HG03280 (cell line): ENCODE measurements around the gene MGAT5.

Experiments
- ATAC-seq: cut with Tn5 transposase; IDR thresholded peaks from one replicate; pipeline ENCODE4 v1.9.1; 2021; ENCODE audit warnings: mild to moderate bottlenecking, moderate library complexity; ENCODE audit not compliant: unreplicated experiment

The MGAT5 gene

DNA sequence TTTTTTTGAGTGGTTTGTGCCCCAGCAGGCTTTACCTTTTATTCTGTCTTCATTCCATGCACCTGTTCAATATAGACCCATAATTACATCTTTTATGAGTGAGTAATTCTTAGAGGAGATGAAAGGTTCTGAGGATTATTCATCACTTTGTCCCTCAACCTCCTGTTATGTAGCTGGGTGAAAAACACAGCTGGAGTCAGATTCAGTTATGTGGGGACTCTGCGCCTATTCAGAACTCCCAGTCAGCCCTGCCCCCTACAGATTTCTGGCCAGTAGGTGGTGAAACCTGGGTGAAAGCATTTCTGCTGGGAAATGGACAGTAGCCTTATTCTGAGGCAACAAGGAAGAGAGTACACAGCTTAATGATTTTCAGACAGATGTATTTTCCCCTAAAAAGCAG, 107.8 kb downstream of the MGAT5 start:
- ATAC-seq, result no peak

DNA sequence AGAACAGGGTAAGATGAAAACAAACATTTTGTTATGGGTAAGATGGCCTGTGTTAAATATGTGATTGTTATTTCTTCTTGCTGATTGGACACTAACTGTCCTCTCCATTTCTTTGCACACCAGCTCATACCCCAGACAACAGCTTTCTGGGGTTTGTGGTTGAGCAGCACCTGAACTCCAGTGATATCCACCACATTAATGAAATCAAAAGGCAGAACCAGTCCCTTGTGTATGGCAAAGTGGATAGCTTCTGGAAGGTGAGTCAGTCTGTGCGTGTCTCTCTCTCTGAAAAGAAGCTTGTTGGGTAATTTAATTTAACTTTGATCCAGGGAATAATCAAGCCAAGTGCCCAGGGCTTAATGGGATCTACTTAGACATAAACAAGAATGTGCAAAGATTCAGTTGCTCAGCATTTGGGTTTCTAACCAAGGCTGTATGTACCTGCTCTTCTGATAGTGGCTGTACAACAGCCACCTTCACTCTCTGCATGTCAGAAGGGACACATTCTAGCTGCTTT, 108.3 kb downstream of the MGAT5 start:
- no peak for ATAC-seq

DNA sequence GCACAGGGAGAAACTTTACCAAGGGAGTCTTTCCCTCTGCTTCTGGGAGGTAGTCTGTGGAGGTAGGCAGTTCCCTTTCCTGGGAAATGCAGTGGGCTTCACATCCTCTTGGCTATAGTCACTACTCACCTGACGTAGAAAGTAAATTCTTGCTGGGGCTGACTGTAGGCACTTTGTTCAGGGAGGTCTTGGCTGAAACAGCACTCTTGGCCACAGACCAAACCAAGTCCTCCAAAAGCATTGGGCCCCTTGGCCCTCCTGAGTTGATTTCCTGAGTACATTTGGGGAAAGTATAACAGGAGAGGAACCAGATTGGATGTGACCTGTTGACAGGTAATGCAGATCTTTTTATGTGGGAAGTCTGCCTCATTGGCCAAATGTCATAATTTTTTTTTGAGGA, 108.9 kb downstream of the MGAT5 start:
- no peak for ATAC-seq

DNA sequence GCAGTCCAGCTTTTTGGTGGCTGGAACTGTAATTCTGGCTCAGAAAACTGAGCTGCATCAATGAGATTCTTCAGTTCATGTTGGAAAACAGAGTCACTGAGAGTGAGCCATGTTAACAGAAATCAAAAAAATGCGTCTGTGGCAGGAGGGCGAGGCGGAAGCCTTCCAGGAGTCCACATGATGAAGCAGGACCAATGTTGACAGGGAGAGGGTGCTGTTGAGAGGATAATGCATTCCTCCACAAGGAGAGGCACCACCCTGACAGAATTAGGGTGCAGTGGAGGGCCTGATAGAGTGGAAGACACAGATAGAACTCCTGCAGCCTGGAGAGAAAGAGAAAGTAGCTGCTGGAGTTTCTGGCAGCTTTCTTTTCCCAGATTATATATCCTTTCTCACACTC, 111.5 kb downstream of the MGAT5 start:
- no peak for ATAC-seq

DNA sequence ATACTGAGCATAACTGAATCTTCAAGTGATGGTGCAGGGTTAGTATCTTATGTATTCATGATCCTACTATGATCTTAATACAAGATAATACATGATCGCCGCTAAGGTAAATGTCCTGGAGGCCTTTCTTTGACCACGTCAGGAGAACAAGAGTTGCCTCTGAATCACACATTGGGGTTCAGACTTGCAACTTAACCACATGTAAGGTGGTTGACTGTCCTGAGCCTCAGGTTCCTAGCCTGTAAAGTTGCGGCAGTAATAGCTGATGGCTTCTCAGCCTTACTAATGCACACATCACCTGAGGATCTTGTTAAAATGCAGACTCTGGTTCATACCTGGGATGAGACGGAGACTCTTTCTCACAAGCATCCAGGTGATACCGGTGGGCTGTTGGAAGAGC, 112.5 kb downstream of the MGAT5 start:
- no peak for ATAC-seq

- ATAC-seq, result no peak
These were observed 113.3 kb downstream of the MGAT5 start for GRCh38 chr2:134367213-134367612.

- no peak for ATAC-seq
These were observed 114.3 kb downstream of the MGAT5 start for GRCh38 chr2:134368009-134368817.

DNA sequence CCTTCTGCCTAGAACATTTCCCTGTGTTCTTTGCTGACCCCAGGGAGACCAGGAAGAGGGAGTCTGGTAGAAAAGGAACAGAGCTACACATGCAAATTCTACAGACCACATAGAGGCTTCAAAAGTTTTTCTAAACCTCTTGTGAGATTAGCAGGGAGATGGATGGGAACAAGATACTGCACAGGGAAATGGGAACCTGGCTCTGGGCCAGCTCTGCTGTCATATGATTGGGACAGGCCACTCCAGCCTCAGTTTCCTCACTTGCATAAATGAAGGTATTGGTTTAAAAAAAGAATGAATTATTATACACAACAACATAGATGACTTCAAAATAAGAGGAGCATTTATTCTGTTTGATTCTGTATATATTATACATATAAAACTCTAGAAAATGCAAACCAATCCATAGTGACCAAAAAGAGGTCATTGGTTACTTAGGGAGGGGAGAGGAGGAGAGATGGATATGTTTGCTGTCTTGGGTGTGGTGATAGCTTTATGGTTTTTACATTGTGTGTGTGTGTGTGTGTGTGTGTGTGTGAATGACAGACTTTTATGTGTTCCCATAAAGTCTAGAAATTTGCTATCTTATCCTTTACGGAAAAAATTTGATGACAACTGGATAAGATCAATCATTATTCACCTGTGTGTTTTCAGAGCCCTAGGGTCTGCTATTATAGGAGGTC, 115.5 kb downstream of the MGAT5 start:
- ATAC-seq, result no peak

DNA sequence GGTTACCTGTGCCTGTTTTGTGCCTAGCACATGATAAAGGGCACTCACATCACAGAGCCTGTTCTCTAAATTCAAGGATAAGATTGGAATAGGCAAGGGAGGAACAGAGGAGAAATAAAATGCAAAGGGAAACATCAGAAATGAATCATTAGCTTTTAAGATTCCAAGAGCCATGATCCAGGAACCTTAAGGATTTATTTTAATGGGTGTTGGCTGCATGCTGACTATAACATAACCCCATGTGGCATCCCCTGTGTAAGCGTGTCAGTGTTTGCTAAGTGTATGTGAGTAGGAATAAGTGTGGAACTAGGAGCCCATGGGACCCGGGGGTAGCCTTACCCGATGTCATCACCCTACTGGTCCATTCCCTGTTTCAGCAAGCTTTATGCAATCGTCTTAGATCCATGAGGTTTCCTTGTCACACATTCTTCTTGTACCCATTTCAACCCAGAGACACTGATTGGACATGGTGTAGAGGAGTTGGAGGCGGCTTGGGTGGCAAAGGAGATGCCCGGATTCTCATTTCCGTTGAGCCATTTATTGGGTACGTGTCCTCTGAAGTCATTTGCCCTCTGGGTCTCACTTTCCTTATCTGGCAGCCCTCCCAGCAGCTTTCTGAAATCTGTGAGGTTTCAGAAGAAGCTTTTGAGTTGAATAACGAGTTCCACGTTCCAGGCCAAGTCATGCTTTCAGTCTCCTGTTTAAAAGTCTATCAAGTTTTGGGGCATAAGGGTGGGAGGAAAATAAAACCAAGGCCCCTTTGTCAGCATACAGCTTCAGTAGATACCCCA, 117.0 kb downstream of the MGAT5 start:
- no peak for ATAC-seq

DNA sequence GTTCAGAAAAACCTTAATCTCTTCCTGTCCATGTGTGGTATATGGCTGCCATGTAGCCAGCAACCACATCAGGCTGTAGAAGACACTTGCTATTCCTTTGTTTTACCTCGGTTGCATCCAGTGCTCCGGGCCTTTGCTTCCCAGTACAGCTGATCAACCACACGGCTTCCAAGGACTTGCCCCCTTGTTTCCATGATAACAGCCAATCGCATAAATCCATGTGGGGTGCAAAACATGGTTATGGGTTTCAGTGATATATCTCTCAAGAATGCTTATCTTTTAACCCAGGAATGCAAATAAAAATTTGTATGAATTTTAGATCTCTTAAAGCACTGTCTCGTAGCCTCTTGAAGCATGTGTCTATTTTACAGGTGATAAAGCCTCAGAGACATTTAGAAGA, 118.3 kb downstream of the MGAT5 start:
- ATAC-seq, result no peak

DNA sequence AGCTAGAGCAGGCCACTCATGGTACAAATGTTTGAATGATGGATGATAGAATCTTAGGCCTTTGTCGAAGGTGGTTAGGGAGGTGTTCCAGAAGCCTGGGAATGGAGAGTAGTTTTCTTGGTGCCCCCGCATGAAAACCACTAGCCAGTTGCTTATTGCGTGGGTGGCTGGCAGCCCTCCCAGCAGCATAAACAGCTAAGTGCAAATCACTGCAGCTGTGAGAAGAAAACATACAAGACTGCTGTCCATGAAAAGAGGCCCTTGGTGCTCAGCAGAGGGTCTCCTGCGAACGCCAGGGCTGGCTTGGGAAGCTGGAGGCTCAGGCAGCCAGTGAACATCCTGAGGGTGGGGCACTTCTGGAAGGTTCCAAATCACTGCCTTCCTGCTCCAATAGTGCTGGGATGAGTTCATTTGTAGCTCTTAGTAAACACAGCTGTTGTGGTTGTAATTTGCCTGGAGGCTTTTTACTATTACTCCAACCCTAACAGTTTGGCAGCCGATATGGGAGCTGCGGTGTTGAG, 118.8 kb downstream of the MGAT5 start:
- ATAC-seq, result no peak

DNA sequence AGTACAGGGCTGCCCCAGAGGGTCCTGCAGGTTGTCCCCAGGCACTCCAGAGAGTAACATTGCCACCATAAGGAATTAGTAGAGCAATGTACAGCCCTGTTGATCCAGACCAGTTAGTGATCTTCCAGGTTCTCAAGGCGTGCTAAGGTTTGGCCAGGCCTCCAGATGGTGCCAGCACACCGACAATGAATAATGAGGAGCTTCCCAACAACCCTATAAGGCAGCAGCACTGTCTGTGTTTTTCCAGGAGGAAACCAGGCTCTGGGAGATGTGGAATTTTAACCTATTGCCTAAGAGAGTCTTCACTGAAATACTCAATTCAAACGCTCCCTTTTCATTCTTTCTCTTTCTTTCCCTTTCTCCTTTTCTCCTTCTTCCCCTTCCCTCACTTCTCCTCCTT, 122.1 kb downstream of the MGAT5 start:
- no peak for ATAC-seq

GRCh38 chr2:134377730-134378129, 123.9 kb downstream of the MGAT5 start:
- ATAC-seq, result no peak

DNA sequence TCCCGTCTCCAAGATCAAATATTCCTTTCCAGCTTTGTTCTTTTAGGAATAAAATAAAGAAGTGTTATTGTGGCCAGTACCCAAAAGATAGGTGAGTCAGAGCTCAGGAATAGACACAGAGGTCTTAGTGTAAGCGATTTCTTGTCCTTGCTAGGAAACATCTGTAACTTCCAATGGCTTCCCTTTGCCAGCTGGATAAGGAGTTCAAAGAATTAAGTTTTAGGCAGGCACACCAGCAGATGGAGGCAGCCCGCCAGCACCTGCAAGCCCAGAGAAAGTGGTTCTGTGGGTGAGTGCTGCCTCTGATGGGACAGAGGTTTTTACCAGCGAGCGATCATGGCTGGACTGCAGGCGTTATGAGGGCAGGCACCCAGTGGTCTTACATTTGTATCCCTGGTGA, 125.4 kb downstream of the MGAT5 start:
- no peak for ATAC-seq

DNA sequence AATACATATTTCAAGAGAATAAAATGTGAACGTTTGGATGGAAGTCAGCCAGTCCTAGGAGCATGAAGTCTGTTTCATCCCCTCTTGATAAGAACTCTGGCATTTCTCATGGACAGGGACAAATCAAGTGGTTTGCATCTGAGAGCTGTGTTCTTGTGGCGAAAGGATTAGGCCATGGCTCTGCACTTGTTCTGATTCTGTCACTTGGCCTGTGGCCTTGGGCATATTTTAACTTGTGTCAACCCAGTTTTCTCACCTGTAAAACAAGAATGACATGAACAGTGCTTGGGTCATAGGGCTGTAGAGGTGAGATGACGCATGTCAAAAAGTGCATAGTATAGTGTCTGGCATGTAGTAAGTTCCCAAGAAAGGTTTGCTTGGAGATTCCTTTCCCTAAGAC, 125.8 kb downstream of the MGAT5 start:
- ATAC-seq, result no peak

DNA sequence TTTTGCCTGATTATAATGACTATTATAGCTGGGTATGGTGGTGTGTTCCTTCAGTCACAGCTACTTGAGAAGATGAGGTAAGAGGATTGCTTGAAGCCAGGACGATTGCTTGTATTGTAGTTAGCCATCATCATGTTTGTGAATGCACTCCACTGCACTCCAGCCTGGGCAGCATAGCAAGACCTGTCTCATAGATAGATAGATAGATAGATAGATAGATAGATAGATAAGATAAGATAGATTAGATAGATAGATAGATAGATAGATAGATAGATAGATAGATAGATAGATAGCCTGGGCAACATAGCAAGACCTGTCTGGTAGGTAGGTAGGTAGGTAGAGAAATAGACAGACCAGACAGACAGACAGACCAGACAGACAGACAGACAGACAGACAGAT, 127.3 kb downstream of the MGAT5 start:
- no peak for ATAC-seq

- no peak for ATAC-seq
These were observed 130.3 kb downstream of the MGAT5 start for GRCh38 chr2:134384131-134384530.

GRCh38 chr2:134385195-134385594, 131.3 kb downstream of the MGAT5 start:
- ATAC-seq, result no peak

GRCh38 chr2:134386310-134386709, 132.4 kb downstream of the MGAT5 start:
- ATAC-seq, result no peak

DNA sequence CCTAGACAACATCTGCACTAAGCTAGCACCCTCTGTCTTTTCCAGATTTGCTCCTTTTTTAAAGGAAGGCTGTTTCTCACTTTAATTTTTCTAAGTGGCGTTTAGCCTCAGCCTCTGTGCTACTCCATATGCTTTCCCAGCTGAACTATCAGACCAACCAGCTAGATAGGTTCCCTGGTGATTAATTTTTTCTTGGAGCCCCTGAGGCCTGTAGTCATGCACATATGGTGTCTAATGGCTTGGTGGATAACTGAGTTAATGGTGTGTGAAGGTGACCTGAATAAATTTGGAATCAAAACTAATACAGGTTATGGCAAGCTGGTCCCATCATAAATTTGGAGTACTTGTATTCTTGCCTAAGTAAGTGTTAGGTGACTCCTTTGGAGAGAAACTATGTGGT, 135.5 kb downstream of the MGAT5 start:
- ATAC-seq, result no peak

DNA sequence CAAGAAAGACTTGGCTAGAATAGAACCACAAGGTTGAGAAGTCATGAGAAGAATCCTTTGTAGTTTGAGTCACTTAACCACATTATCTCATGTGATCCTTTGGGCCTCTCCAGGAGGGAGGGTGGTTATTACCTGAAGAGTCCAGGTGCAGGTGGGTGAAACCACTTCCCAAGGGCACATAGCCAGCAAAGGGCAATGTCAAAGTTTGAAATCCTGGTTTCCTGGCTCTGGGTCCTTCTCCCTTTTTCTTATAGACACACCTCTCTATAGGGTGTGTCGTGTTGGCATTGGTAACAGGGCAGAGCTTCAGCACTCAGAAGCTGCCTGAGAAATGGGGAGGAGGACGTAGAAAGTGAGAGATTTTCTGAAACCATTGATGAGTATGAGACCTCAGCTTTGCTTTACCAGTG, 137.9 kb downstream of the MGAT5 start:
- peak; percentile 86 for ATAC-seq
